Smooth muscle cell of the brain vasculature (primary cell): ENCODE data around the gene RSBN1L.
"Not testable (repeated sequence)": the region's sequence is repeated elsewhere in the genome, so short reads cannot be mapped to it uniquely, and the experiment has no call there.

Experiments
- DNase-seq: peaks from one replicate; pipeline ENCODE4 v3.0.0-alpha.2; 2012; ENCODE audit warnings: low read depth, low spot score

The RSBN1L gene

GRCh38 chr7:77687747-77688144 is 8.5 kb upstream of the RSBN1L start:
- no peak for DNase-seq

- DNase-seq, result no peak
Observed at GRCh38 chr7:77690289-77690688, 6.0 kb upstream of the RSBN1L start.

GRCh38 chr7:77691892-77692491 is 4.3 kb upstream of the RSBN1L start:
- no peak for DNase-seq

GRCh38 chr7:77693830-77694583 is 2.3 kb upstream of the RSBN1L start:
- DNase-seq, result no peak

GRCh38 chr7:77696643-77697534 is 630 bp downstream of the RSBN1L start:
- no peak for DNase-seq

GRCh38 chr7:77697535-77697831 is 1.2 kb downstream of the RSBN1L start:
- no peak for DNase-seq

- no peak for DNase-seq
Observed at GRCh38 chr7:77698042-77698625, 1.9 kb downstream of the RSBN1L start.

GRCh38 chr7:77699056-77699455 is 2.8 kb downstream of the RSBN1L start:
- DNase-seq, result no peak

GRCh38 chr7:77702513-77702912 is 6.3 kb downstream of the RSBN1L start:
- DNase-seq, result no peak

GRCh38 chr7:77702968-77703472 is 6.8 kb downstream of the RSBN1L start:
- DNase-seq, result no peak

- not testable (repeated sequence) for DNase-seq
Observed at GRCh38 chr7:77703669-77704068, 7.4 kb downstream of the RSBN1L start.

- DNase-seq, result no peak
Observed at GRCh38 chr7:77707504-77707992, 11.3 kb downstream of the RSBN1L start.

GRCh38 chr7:77710067-77710466 is 13.8 kb downstream of the RSBN1L start:
- DNase-seq, result no peak

- DNase-seq, result no peak
Observed at GRCh38 chr7:77710861-77711260, 14.6 kb downstream of the RSBN1L start.

GRCh38 chr7:77714195-77714594 is 17.9 kb downstream of the RSBN1L start:
- no peak for DNase-seq

- DNase-seq, result not testable (repeated sequence)
Observed at GRCh38 chr7:77714931-77715330, 18.7 kb downstream of the RSBN1L start.

- no peak for DNase-seq
Observed at GRCh38 chr7:77716804-77717203, 20.5 kb downstream of the RSBN1L start.

GRCh38 chr7:77717566-77717965 is 21.3 kb downstream of the RSBN1L start:
- not testable (repeated sequence) for DNase-seq

- DNase-seq, result no peak
Observed at GRCh38 chr7:77727527-77727926, 31.3 kb downstream of the RSBN1L start.

- DNase-seq, result peak; percentile 57
Observed at GRCh38 chr7:77727936-77728701, 31.9 kb downstream of the RSBN1L start.
